GM18505 (cell line): ENCODE measurements around the gene MACROH2A1.

Experiments used
- ATAC-seq: cut with Tn5 transposase; IDR thresholded peaks from one replicate; pipeline ENCODE4 v1.9.1; 2021; ENCODE audit not compliant: unreplicated experiment
- POLR2A ChIP-seq: IDR thresholded peaks from 4 replicates; pipeline ENCODE4 v1.6.1; 2011; ENCODE audit warnings: borderline replicate concordance; ENCODE audit not compliant: insufficient read depth, insufficient read length; ENCODE audit errors: extremely low read depth

The MACROH2A1 gene

DNA sequence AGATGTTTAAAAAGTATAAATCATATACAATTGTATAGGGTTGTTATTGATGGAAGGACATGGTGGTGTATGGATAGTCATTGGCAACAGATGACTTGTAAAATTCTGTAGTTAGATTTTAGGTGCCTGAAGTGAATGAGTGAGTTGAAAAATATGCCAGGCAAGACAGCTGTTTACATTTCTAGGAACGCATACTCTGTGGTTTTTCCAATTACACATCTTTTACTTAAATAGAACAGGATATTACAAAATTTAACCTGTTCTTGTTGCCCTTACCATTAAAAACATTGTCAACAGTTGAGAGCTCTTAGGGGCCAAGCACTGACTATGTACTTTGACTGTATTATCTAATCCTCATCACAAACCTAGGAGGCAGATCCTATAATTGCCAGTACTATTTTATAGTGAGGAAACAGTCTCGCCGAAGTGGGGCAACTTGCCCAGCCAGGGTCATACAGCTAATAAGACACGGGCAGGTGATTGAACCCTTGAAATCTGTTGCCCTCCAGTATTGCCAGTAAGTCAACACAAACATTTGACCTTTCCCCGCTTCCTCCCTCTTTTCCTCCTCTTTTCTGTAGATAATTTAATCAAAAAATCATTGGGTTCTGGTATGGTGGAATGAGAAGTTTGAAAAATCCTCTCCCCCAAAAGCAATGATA, 88.6 kb downstream of the MACROH2A1 start:
- TF ChIP-seq POLR2A: no peak

DNA sequence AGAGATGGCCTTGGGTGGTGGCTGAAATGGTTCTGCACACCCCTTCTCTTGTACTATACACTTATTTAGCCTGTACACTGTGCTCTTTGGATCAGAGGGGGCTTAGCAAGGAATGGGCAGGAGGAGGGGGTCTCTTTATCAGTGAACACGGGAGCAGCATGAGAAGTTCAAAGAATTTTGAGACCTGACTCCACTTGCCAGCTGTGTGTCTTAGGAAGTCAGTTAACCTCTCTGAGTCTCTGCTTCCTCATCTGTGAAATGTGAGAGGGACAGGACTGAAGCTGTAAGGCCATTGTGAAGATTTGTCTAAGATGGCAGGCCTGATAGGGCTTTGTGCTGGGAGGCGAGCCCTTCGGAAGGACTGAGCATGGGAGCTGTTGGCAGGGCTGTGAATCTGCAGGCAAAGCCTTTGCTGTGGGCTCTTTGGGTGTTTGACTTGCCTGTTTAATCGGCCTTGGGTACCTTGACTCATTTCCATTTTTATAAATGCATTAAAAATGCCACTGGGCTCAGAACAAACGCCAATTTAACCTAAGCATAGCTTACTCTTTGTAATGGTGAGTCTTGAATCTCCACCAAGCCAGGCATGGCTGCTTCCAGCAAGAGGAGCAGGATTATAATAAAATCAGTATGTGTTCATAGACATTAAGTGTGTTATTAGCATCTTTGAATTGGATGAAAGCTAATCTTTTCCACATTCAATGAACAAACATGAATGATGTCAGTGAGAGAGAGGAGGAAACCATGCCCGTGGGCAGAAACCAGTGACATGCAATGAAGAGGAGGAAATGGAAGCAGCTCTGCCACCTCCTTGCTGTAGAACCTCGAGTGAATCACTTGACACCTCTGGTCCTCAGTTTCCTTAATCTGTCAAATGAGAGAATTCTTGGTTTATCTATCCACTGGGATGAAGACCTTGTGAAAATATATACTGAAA, 89.4 kb downstream of the MACROH2A1 start:
- ATAC-seq: no peak
- TF ChIP-seq POLR2A: no peak

More for the DNA sequence above, 88.6 kb downstream of the MACROH2A1 start:
- ATAC-seq: no peak

DNA sequence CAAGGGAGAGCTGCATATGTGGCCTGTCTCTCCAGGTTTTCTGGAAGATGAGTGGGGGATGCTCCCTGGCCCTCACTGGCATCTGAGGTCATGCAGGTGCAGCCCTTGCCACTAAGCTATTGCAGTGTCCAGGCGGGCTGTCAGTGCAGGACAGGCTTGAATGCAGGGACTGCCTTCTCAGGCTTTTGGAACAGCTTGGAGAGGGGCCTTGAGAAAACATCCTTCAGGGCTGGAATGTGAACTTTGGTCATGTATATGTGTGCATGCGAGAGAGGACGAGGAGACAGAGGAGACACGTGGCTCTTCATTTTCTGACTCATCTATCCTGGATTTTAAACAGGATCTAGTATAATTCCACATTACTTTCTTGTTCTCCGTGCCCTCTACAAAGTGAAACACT, 90.3 kb downstream of the MACROH2A1 start:
- no peak for ATAC-seq

DNA sequence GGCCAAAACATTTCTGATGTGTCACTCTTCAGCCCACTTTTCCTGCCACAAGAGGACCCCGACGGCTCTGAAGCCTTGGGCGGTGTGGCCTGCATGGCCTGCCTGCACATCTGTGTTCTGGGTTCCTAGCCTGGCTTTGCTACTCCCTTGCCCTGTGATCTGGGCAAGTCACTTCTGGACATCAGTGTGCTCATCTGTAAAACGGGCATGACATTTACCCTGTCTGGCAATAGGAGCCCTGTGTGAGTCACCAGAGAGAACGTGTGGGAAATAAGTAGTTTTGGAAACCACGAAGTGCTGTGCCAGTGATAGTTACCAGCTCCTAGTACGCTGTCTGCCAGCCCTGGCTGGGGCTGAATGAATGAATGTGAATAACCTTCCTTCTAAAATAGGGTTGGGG, 90.8 kb downstream of the MACROH2A1 start:
- TF ChIP-seq POLR2A: no peak
- no peak for ATAC-seq

More for the DNA sequence above, 90.3 kb downstream of the MACROH2A1 start:
- no peak for TF ChIP-seq POLR2A

DNA sequence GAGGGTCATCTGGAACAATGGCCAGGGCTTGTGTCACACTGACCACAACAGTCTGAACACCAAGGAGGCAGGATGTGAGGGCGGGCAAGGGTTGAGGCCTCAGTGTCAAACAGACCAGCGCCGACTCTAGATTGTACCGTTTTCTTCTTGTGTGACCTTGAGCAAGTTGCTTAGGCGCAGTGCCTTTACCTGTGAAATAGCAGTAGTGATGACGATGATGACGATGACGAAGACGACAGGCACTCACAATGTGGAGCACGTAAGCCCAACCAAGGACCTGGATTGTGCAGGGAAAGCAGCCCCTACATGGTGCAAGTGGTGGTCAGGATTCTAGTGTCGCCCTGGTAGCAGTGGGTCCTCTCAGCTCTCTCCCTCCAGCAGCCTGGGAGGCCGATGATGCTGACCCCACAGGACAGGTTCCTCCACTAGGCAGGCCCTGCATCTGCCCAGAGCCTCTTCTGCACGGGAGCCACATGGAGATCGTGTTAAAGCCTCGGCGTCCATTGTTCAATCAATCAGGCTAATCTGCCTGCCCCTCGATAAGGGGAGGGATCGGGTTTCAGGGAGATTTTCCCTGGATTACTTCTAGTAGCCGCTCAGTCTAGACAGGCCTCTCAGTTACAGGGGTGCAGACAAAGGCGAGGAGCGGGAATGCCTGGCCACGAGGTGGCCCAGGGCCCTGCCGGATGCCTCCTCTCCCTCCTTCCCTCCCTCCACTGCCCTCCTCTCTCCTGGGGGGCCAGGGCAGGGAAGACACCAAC, 91.7 kb downstream of the MACROH2A1 start:
- no peak for ATAC-seq
- no peak for TF ChIP-seq POLR2A

DNA sequence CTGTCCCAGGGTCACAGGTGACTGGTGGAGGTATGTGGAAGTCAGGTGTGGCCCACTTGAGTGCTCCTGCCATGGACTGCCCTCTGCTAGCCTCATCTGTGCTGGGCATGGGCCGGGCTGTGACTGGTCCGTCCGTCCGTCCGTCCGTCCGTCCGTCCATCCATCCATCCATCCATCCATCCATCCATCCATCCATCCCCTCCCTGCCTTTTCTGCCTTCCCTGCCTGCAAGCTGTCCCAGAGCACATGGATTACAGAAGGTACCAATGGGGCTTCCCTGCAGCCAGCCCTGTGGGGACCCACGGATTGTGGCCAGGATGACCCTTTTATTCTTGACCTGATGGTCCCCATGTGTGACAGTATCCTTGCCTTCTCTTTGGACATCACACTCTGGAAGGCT, 92.5 kb downstream of the MACROH2A1 start:
- ATAC-seq: no peak
- TF ChIP-seq POLR2A: no peak

DNA sequence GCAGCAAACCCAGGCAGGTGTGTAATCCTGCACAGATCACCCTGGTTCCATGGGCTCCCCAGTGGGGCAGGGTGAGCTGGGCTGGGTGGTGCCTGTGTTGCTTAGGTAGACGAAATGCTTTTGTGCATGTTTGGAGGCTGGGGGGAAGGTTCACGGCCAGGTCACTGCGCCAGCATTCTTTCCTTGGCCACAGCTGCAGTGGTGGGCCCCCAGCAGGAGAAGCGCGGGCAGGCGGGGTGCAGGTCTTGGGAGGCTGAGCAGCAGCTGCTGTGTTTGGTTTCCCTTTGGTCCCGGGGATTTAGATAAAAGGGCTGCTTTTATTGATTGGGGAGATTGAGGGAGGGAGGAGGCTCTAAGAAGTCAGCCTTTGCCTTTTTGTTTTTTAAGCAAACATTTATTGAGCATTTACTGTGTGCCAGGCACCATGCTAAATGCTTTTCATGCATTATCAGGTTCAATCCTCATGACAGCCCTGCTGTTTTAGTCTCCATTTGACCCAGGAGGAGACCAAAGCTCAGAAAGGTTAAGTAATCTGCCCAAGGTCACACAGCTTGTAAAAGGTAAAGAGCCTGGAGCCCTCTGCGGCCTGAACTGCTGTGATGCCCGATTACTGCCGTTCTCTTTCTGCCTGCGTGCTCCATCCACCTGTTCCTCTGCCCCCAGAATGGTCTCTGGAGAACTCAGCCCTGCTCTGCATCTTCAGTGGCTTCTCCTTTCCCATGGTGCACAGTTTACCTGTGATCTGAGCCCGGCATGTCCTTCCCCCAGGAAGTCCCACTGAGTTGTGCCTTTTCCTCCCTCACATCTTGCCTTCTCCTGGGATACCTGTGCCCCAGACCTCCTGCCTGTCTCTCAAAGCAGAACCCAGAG, 94.4 kb downstream of the MACROH2A1 start:
- no peak for ATAC-seq
- TF ChIP-seq POLR2A: no peak

DNA sequence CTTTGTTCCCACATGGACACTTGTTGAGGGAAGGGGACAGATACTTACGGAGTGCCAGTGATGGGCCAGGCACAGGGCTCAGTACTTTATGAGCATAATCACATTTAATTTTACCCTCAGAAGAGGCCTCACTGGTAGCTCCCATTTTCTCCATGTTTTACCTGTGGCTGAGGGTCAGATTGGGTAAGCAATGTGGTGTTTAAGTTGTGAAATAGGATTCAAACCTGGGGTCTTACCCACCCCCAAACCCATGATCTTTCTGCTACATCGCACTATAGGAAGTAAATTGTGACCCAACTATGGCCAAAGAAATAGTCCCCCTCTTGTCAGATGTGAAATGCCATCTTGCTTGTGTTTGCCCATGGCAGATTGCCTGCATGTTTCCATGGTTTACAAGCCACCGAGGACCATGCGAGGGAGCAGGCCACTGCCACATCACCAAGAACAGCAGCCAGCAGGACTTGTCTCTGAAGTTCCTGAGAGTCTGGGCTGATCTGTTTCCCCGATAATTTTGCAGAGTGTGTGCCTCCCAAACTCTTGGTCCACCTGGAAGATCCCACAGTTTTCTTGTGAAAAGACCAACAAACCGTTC, 95.4 kb downstream of the MACROH2A1 start:
- no peak for TF ChIP-seq POLR2A
- ATAC-seq: no peak

DNA sequence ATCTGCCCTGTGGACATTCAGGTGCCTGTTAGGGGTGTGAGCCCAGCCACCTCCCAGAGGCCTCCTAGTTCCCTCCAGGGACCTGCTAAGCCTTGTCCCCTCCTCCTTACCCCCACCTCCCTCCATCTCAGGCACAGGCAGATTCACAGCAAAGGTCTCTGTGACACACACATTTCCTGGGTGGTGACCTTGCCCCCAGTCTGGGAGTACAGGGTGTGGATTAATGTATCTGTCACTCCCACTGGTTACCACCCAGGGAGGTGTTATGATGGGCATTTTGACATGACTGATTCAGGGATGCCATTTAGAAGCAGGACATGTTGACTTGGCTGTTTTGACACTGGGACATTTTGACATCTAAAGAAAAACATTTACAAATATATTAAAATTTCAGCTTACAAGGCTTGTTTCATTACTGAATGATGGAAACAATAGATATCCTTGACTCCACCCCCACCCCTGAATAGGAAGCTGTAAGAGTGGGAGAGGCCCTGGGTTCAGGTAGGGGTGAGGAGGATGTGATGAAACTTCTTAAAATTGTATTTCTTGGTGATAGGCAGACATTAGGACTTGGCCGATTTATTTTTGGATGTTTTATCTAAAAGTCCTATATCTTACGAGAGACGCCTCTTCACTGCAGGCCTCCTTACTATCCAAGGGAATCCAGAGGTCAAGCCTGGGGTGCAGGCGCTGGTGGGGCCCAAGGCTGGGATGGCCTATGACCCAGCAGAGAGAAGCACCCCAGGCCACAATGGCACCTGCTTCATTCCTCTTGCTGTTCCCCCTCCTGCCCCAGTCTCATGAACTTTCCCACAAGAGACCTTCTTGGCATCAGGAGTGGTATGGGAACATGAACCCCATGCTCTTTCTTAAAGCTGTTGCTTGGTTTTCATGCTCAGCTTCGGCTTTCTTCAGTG, 101.9 kb downstream of the MACROH2A1 start:
- TF ChIP-seq POLR2A: no peak
- no peak for ATAC-seq

DNA sequence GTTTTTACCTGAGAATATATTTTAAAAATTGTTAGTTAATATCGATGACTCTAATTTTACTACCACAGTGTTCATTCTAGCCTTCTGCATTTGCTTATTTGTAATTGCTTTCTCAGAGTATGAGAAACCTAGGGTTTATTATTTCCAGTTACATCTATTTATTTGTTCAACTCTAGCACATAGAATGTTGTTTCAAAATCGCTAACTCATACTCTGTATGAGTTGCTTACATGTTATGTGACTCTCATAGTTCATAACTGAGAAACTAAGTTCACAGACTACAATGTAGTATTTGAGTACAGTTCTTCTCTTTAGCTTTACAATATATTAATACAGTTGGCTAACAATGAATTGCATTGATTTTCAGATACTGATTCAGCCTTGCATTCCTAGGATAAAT, 103.2 kb downstream of the MACROH2A1 start:
- no peak for TF ChIP-seq POLR2A
- no peak for ATAC-seq

DNA sequence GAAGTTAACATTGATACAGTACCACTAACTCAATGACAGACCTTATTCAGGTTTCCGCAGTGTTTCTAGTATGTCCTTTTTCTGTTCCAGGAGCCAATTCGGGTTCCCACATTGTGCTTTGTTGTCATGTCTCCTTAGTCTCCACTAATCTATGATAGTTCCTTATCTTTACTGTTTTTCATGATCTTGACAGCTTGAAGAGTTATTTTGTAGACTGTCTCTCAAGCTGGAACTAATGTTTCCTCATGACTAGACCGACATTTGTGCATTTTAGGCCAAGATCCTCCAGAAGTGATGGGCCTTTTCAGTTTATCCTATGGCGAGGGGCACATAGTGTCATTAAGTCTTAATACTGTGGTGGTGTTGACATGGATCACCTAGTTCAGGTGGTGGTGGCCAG, 104.2 kb downstream of the MACROH2A1 start:
- no peak for TF ChIP-seq POLR2A
- ATAC-seq: no peak
